Medulla oblongata (tissue), 1 donor: ENCODE data around the gene SCN4A.
"Not testable (repeated sequence)": the region's sequence is repeated elsewhere in the genome, so short reads cannot be mapped to it uniquely, and the experiment has no call there.

ENCODE experiments used
- DNase-seq: peaks from one replicate; pipeline ENCODE4 v3.0.0-alpha.2; 2015; ENCODE audit errors: extremely low spot score

Gene SCN4A

DNA sequence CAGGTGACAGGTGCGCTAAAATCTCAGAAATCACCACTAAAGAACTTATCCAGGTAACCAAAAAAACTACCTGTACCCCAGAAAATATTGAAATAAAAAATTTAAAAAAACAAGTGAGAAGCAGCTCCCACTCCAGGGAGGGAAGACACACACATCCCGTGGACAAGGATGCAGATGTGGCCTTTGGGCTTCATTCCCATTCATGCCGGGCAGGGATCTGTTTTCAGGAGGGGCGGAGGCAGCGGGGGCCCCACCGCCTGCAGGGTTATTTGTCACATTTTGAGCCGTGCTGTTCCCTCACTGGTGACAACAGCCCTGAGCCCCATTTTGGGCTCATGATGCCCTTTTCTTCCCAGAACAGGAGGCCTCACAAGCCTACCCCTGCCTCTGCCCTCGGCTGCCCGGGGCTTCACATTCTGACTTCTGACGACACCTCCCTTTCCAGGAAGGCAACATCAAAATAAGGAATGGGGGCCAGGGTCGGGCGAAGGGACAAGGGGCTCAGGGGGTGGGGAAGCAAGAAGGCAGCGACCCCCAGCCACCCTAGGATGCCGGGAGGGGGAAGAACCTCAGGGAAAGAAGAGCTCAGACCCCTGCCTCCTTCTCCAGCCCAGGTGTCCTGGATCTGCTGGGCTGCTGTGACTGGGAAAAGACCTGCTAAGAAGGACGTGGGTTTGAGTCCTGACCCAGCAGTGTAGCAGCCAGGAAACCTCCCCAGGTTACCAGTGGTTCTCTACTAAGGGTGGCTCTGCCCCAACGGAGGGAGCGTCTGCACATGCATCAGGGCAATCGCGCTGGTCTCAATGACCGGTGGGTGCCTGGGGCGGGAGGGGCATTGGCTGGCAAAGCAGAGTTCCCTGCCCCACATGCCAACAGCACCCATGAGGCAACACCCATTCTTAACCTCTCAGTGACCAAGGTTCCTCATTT lies 38.3 kb downstream of the SCN4A start:
- DNase-seq, result no peak

DNA sequence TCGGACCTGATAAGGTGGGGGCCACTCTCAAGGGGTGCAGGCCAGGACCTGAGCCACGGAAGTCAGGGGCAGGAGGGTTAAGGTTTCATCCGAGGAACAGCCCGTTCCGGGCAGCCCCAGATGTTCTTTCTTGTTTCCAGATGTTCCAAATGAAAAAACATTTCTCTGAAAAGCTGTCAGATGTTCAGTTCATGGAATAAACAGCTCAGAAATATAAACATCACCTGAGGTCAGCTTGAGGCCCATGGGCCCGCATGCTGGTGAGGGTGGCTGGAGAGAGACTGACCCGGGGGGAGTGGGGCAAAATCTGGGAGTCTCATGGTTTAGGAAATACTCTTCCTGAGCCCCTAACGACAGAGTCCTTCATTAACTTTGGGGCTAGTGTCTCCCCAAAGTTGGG lies 39.1 kb downstream of the SCN4A start:
- DNase-seq, result no peak

DNA sequence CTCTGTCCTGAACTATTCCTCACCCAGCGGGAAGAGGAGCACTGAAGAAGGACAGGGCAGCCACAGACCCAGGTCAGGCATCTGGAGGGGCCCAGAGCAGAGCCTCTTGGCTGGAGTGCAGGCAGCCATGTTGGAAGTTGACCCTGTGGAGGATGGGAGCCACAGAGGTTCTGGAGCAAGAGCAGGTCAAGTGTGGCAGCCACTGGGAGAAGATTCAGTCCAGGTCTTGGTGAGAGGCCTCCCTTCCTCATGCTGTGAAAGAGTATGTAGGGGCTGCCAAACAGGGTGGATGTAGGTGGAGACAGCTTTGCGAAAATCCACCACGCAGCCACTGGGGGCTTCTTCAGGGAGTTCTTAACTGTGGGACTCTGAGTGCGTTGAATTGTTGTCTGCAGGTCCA lies 40.0 kb downstream of the SCN4A start:
- no peak for DNase-seq

DNA sequence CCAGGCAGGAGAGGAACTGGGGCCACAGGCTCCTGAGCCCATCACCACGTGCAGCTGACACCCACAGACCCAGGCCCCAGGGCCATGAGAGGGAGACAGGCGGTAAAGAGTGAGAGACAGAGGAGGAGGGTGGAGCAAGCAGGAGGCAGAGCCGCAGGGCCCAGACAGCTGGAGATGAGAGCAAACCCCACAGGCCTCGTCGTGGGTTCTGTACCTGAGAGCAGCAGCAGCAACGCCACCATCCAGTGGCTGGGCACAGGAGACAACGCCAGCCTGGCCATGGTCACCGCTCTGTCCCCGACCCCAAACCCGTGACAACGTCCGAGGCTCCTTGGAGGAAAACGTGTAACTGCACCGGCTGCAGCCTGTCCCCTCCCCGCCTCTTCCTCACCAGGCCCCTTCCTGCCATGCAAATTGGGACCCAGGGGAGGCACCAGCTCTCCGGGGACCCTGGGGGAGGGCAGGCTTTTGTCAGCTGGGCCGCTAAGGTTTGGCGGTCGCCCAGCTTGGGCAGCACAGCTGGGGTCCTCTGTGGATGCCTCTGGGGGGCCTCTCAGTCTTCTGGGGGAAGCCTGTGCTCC lies 40.6 kb downstream of the SCN4A start, which contains the start of gene CD79B:
TSS of gene CD79B (minus strand) at position 351 of the 581 bp plus-strand sequence. CDS start at position 281, 70 bp downstream.
- DNase-seq, result no peak

DNA sequence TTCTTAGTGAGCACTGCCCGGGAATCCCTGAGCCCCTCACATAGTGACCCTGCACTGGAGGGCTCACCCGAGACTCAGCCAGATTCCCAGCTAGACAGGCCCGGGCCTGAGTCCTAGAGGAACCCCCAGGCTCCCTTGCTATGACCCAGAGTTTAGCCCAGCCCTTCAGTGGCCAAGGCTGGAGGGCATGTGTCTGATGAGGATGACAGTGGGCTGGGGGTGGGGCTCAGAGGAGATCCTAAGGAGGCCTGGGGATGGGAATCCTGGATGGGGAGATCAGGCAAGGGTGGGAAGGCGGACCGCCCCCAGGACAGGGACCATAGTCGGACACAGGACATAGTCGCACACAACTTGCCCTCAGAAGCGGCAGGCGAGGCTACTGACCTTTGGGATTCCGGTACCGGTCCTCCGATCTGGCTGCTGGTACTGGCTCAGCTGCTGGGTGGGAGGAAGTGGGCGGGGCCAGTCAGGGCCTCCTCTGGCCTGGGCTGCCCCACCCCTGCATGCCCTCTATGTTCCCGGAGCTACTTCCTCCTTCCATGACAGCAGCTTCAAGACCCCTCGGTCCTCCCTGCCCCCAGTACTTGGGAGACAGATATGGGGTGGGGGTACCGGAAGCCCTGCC lies 41.7 kb downstream of the SCN4A start:
- peak; percentile 26 for DNase-seq

DNA sequence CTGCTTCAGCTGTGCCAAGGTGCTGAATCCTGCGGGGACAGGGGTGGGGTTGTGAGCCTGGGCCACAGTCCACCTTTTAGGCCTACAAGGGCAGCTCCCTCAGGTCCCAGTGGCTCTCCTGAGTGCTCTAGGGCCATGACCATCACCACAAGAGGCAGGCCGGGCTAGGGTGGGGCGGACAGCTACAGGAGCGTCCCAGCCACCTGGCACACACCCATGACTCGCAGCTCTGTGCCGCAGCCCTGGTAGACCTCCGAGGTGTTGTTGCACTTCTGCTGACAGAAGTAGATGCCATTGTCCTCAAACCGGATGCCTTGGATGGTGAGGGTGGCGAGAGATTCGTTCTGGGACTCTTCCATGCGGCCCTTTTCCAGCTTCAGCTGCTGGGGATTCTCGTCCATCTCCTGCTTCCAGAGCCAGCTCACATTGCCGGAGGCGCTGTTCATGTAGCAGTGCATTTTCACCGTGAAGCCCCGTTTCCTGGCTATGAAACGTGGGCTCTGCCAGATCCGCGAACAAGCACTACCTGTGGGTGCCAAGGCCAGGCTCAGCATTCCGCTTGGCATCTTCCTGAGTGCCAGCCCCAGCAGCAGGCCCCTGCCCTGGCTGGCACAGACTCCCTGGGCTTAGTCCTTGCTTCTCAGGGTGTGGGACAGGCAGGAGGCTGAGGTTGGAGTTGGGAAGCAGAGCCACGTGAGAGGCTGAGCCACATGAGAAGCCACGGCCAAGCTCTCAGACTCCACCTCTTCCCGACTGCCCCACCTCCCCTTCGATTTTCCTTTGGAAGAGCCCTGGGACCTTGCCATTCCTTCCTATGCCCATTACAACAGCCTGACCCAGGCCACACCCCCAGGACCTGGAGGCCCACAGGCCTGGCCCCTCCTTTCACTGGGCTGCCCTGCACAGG lies 42.6 kb downstream of the SCN4A start:
- no peak for DNase-seq

DNA sequence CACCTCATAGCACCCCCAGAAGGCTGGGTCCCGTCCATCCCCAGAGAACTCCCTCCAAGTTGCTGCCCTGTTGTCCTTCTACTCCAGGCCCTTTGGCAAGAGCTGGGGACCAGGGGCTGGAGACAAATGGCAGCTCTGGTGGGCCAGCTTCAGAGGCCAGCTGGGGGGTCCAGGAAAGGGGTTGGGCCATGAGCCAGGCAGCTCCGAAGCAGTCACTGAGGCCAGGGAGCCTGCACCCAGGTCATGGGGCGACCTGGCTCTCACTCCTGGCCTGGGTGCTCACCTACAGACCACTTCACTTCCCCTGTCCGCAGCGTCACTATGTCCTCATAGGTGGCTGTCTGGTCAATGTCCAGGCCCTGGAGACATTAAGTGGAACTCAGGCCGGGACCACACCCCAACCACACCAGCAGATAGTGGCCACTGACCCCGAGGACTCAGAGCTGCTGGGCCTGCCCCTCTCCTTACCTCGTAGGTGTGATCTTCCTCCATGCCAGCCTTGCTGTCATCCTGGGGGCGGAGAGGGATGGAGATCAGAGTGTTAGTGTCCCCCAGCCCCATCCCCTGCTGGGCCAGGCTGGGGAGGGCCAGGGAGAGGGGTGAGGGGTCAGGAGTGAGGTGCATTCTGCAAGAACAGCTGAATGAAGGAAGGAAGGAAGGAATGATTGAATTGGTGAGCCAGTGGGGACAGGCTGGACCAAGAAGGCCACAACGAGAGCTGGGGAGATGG lies 43.6 kb downstream of the SCN4A start:
- DNase-seq, result no peak

DNA sequence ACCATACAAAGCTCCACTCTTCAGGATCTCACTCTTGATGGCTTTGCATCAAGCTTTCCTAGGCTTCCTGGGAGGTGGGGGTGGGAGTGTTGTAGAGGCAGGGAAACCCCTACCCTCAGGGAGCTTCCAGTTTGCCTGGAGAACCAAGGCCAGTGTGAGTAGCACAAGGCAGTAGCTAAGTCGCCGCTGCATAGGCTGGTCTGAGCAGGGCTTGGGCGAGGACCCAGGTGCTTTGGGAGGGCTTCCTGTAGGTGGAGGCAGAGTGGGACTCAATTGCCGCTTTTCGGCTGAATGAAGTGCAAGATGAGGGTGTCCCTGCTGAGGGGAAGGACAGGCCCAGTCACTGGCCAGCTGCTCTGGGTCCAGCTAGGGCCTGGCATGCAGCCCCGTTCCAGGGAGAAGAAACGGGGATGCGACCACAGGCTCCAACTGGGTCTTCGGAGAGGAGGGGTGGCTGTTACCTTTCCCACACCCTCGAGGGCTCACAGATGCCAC lies 44.5 kb downstream of the SCN4A start:
- no peak for DNase-seq

DNA sequence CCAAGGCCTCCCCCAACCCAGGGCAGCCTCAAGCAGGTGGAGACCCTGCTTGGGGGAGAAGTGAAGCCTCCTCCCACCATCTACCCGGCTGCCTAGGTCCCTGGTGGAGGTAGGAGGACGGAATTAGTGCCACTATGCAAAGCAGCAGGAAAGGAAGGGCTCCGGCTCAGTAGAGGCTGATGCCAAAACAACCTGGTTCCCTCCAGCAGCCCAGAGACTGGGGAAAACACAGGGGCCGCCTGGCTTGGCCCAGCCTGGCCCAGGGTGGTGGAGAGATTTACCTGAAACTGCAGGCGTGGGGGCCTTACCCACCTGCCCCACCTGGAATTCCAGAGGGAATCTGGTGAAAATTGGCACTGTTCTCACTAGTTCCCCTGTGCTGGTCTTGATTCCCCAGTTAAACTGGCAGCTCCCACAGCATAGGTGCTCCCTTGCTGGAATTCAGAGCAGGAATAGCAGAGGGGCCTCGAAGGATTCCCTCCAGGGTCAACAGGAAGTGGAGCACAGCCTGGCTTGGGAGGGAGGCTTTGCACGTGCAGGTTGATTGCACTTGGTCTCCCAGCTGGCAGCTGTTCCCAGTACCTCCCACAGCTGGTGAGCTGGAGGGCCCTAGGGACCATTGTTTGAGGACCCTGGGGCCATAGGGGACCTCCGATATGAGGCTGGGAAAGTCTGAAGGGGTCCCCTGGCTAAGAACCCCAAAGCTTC lies 45.1 kb downstream of the SCN4A start:
- no peak for DNase-seq

DNA sequence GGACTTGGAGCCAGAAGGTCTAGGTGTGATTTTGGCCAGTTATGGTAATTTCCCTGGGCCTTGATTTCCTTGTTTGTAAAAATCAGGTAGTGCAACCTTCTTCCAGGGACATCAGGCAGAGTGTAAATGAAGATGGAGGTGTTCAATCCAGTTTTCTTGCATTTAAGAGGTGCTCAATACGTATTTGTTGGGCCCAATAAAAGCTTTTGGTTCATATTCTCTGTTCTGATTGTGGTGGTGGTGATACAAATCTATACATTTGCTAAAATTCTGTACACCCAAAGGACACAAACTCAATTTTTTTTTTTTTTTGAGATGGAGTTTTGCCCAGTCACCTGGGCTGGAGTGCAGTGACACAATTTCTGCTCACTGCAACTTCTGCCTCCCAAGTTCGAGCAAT lies 46.6 kb downstream of the SCN4A start:
- no peak for DNase-seq

DNA sequence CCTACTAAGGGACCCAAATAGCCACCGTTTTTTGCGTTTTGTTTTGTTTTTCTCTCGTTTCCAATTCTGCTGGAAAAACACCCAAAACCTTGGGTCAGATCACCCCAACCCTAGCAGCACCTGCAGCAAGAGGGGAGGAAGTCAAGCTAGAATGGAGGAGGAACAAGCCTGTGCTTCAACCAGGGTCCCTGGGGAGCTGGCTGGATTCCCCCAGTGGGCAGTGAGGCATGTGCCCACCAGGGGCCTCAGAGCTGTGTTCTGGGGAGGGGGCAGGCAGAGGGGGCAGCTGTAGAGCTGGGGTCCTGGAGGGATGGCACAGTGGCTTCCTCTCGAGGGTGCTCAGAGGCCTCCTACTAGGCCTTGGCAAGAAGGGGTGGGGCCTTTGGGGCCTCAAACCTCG lies 47.1 kb downstream of the SCN4A start:
- no peak for DNase-seq

DNA sequence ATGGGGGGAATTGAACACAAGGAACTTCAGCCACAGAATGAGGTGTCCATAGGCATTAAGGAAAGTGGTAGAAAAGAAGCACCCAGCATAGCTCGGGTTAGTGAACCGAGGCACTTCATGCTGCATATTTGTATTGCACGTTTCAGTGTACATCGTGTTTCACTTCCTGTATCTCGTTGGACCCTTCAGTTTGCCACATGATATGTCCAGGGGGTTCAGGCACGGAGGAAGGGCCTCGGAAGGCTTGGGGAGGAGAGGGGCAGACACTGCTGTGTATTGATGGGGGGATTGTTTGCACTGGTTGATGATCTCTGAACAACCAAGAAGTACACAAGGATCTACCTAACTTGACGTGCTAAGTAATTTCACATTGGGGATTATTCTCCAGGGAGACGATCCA lies 50.3 kb downstream of the SCN4A start:
- DNase-seq, result not testable (repeated sequence)

DNA sequence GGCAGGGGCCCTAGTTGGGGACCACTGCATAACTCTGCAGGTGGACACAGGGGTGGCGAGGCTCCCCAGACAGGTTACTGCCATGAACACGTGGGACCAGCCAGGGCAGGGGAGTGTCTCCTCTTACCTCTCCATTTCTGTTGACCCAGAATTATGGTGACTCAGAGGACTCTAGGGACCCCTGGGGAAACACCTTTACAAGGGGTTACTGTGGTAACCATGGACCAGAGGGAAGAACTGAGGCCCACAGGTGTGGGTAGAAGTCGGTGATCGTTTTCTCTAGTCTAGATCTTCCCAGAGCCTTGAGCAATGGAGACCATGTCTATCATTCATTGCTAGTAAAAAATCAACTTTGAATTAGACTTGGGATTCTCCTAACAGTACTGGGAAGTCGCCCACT lies 51.9 kb downstream of the SCN4A start:
- DNase-seq, result not testable (repeated sequence)

DNA sequence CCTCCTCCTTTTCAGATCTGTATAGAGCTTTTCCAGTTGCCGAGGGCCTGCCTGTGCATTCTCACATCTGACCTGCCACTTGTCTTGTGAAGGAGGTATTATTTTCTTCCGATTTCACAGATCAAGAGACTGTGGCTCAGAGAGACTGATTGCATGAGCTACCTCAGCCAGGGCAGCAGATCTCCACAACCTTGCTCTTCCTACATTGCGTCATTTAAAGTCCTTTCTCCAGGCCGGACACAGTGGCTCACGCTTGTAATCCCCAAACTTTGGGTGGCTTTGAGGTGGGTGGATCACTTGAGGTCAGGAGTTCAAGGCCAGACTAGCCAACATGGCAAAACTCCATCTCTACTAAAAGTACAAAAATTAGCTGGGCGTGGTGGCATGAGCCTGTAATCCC lies 52.7 kb downstream of the SCN4A start:
- DNase-seq, result not testable (repeated sequence)

DNA sequence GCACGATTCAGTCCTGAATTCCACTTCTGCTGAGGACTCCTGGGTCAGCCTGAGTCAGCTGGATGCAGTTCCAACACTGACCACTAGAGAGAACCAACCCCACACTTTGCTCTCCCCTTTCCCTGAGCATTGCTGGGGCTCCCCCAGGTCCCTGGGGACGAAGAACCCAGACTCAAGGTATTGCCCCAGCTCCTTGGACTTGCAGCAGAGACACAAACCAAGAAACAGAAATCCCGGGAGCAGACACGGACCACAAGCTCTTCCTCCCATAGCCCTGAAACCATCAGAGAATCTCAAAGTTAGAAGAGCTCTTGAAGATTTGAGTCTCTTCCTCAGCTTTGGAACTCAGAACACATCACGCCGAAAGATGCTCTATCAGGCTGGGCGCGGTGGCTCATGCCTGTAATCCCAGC lies 53.4 kb downstream of the SCN4A start:
- peak; percentile 71 for DNase-seq

DNA sequence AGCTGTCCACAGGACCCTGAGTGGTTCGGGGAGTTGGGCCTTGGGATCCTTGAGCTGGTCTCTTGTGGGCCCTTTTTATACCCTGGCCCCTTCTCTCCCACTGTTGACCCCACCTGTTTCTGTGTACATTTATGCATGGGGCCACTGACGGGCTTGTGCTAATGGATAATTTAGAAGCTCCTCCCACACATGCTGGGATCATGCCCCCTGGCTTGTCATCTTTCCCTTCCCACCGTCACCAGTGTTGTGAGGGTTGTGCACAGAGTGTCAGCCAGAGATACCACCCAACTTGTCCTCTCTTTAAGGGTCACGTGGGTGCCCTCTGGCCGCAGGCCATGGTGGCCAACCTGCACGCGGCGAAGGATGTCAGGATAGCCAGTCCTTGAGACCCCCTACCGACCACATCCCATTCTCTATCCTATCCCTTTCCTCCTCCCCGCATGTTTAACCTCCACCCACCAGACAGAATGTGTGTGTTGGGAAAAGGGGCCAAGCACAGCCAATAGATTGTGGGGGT lies 53.9 kb downstream of the SCN4A start, which contains the start of gene GH1:
TSS of gene GH1 (minus strand) at position 51 of the 517 bp plus-strand sequence. CDS start 63 bp downstream, outside the sequence.
- not testable (repeated sequence) for DNase-seq

DNA sequence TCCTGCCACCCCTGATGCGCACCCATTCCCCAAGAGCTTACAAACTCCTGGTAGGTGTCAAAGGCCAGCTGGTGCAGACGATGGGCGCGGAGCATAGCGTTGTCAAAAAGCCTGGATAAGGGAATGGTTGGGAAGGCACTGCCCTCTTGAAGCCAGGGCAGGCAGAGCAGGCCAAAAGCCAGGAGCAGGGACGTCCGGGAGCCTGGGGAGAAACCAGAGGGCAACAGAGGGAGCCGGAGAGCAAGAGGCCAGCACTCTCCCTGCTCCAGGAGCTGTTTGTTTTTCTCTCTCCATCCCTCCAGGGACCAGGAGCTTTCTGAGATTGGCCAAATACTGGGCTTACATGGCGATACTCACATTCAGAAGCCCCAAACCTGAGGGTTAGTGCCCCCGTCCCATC lies 54.4 kb downstream of the SCN4A start:
- no peak for DNase-seq

DNA sequence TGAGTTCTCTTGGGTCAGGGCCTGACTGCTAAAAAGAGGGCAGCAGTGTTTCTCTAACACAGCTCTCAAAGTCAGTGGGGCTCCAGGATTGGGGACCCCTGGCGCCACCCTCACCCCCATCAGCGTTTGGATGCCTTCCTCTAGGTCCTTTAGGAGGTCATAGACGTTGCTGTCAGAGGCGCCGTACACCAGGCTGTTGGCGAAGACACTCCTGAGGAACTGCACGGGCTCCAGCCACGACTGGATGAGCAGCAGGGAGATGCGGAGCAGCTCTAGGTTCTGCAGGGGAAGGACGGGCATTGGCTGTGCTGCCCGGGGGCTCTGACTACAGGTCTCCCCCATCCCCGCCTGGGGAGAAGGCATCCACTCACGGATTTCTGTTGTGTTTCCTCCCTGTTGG lies 55.1 kb downstream of the SCN4A start:
- no peak for DNase-seq

DNA sequence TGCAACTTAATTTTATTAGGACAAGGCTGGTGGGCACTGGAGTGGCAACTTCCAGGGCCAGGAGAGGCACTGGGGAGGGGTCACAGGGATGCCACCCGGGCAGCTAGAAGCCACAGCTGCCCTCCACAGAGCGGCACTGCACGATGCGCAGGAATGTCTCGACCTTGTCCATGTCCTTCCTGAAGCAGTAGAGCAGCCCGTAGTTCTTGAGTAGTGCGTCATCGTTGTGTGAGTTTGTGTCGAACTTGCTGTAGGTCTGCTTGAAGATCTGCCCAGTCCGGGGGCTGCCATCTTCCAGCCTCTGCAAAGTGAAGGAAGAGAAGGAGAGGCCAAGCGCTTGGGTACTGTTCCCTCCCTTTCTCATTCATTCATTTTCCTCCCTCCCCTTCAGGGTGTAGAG lies 55.5 kb downstream of the SCN4A start:
- DNase-seq, result not testable (repeated sequence)
